GM10847 (cell line): ENCODE data around the gene TMEM37.

ENCODE experiments used
- POLR2A ChIP-seq: IDR thresholded peaks from 2 replicates; pipeline ENCODE4 v1.6.1; 2011; ENCODE audit not compliant: insufficient read length; ENCODE audit errors: extremely low read depth

The TMEM37 gene

DNA sequence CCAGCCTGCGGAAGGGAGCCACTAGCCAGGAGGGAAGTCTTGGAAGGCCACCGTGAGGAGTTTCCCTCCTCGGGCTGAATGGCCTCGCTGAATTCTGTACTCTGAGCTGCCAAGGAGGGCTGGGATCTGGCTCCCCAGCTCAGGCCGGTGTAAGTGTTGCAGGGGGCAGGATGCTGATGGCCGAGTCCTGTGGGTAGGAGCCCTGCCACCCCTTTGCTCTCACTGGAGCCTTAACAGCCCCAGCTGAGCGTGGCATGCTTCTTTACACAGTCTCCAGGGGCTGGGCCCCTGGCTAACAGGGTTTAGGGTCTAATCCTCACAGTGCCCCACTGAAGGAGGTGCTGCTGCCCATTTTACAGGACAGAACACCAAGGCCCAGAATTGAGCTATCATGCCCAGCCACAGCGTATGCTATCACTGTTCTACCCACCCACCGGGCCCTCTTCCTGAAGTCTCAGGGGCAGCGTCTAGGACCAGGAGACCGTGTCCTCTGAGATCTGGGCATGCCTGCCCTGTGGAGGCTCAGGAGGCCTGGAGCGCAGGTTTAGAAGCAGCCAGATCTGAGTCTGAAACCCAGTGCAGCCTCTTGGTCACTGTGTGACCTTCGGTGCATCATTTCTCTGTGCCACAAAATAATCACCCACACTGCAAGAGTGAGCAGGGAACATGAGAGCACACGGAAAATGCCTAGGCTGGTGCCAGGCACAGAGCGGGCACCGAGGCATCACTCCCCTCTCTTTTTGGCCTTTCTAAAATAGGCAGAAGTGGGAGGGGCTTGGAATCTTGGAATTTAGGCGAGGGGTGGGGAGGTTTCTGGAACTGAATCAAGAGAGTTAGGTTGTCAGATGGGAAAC lies 42.9 kb downstream of the TMEM37 start:
- TF ChIP-seq POLR2A = no peak

DNA sequence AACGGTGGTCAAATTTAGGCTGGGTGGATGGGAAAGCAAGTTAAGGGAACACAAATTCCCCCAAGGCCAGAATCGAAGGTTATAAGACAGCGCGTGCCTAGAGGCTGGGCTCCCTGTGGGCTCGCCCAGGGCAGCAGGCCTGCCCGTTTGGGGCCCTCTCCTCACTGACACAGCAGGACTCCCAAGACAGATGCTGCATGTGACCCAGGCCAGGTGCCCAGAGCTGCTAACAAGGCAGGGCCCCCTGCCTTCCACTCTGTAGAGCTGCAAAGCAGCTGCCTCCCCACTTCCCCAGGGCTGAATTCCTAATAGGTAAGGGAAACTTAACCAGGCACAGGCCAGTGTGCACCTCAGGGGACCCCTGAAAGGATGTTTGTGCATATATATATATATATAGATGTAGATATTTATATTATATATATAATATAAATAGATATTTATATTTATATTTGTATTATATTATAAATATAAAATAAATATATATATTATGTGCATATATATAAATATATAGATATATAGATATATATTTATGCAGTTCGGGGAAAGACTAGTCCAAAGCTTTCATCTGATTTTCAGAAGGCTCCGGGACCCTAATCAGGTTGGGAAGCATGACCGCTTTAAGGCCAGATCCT lies 43.7 kb downstream of the TMEM37 start:
- no peak for TF ChIP-seq POLR2A

DNA sequence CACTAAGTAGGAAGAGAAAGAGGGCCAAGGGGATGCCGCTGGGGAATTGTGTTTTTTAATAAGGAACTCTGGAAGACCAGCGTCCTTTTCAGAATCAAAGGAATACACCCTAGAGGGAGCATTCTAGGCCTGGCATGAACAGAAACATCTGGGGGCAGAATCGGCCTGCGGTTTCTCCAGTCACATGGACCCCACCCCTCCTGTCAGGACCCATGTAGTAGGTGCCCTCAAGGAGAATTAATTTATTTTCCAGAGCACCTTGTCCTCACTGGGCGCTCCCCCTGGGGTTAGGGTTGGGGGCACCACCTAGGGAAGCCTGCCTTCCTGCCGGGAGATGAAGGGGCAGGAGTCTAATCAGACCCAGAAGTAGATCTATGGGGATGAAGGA lies 44.2 kb downstream of the TMEM37 start:
- TF ChIP-seq POLR2A = no peak

- TF ChIP-seq POLR2A = no peak
These were observed 44.9 kb downstream of the TMEM37 start for GRCh38 chr2:119476301-119477112.

- no peak for TF ChIP-seq POLR2A
These were observed 45.5 kb downstream of the TMEM37 start for GRCh38 chr2:119477113-119477505.

DNA sequence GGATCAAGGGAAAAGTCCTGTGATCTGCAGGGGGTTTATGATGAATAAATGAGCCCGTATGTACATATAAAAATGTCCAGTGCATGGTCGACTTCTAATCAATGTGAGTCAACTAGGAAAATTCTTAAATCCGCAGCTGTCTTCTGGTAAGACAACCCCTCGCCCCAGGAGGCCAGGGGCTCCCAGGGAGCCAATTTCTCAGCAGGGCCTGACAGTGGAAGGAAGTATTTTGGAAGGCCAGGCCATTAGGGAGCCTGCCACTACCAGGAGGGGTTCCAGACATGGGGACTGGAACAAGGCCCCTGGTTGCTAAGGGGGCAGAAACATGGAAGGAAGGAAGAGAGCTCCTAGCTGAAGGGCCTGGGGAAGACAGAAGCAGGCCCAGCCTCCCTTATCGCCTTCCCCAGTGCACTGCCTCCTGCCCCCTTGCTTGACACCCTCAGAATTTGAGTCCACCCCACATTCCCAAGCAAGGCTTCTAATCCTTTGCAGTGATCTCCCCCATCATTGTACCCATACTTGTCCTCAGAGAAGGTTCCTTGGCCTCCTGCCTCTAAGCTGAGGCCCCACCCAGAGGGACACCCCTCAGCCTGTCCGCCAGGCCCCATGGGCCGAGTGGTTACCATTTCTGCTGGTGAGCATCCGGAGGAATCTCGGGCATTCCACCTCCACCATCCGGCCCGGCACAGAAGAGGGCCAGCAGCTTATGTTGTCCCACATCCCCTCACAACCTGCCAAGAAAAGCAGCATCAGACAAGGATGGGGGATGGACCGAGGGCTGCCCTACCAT lies 46.7 kb downstream of the TMEM37 start:
- TF ChIP-seq POLR2A = no peak

GRCh38 chr2:119478978-119479295 lies 47.3 kb downstream of the TMEM37 start:
- TF ChIP-seq POLR2A = no peak

GRCh38 chr2:119480184-119480583 lies 48.5 kb downstream of the TMEM37 start:
- TF ChIP-seq POLR2A = no peak

GRCh38 chr2:119480718-119481142 lies 49.1 kb downstream of the TMEM37 start:
- no peak for TF ChIP-seq POLR2A

- TF ChIP-seq POLR2A = no peak
These were observed 50.1 kb downstream of the TMEM37 start for GRCh38 chr2:119481501-119482455.

GRCh38 chr2:119482481-119483394 lies 51.1 kb downstream of the TMEM37 start:
- TF ChIP-seq POLR2A = no peak

- no peak for TF ChIP-seq POLR2A
These were observed 51.7 kb downstream of the TMEM37 start for GRCh38 chr2:119483395-119483753.
